ENCODE measurements around the gene ANGPTL2. TPM values are rescaled to one million over a fixed set of nuclear protein-coding genes. Genes with fewer than 3 reads are reported as not detected.

The ANGPTL2 gene
- polyA plus RNA-seq, 4 donors: 0.45 to 16.5 (median 4.3) TPM

DNA sequence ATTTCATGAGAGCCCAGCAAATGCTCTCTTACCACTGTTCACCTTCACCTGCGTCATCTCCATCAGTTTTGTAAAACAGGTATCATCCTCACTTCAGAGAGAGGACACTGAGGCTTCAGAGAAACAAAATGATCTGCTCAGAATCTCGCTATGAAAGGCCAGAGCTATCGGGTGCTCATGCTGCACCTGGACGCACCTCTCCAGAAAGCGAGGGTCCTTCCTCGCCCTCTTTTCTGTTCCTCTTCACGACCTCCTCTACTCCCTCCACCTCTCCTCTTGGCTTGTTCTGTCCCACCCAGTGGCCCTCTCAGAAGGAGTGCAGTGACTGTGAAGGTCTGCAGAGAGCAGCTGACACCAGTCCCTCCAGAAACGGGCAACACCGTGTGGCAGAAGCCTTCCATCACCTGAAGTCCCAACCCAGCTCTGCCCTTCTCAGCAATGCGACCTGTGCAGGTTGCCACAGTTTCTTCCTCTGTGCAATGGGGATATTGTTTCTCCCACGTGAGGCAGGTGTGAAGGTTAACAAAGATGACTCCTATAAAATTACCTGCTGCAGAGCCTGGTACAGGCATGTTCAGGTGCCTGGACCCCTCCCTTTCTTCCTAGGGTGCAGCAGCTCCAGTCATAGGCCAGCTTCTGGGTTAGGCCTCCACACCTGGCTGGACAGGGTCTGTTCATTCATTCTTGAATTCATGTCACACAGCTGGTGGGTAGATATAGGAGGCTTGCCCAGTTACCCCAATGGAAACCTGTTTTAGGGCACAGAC, 45.3 kb upstream of the ANGPTL2 start:
- peaks cover 0 to 48% (median 4%) of the 10 kb centered on the region in 3 donors for H3K36me3 ChIP-seq (ENCODE audit: control insufficient read depth in 3 of 3, insufficient read depth in 2 of 3, low read depth in 1 of 3, low read length in 3 of 3)
- peak overlapping the region in 1 of 3 donors; percentile 16 for H3K27ac ChIP-seq (ENCODE audit: low read depth in 1 of 3, low read length in 2 of 3)
- no peak overlapping the region for H3K4me3 ChIP-seq (ENCODE audit: low read depth in 1 of 3, low read length in 3 of 3)
- no peak for DNase-seq
- H3K9me3 ChIP-seq (ENCODE audit: control insufficient read depth in 2 of 2, insufficient read depth in 1 of 2, low read depth in 1 of 2, low read length in 1 of 2): no peaks in the 10 kb centered on the region
- H3K4me1 ChIP-seq (ENCODE audit: control insufficient read depth in 3 of 3, insufficient read depth in 2 of 3, low read depth in 1 of 3, low read length in 2 of 3): peaks cover 0 to 10% (median 0%) of the 10 kb centered on the region in 3 donors
- WGBS, 3 donors: 94 to 96% (median 95%) methylated on average over 11 of the region's 11 CpGs
- no peaks in the 10 kb centered on the region for H3K27me3 ChIP-seq (ENCODE audit: control insufficient read depth in 3 of 3, insufficient read depth in 3 of 3, low read length in 3 of 3)
- FAIRE-seq: no peak

- H3K36me3 ChIP-seq (ENCODE audit: control insufficient read depth in 3 of 3, insufficient read depth in 2 of 3, low read depth in 1 of 3, low read length in 3 of 3): peaks cover 0 to 40% (median 4%) of the 10 kb centered on the region in 3 donors
- H3K9me3 ChIP-seq (ENCODE audit: control insufficient read depth in 2 of 2, insufficient read depth in 1 of 2, low read depth in 1 of 2, low read length in 1 of 2): no peaks in the 10 kb centered on the region
- peaks cover 0 to 18% (median 3%) of the 10 kb centered on the region in 3 donors for H3K4me1 ChIP-seq (ENCODE audit: control insufficient read depth in 3 of 3, insufficient read depth in 2 of 3, low read depth in 1 of 3, low read length in 2 of 3)
- no peaks in the 10 kb centered on the region for H3K27me3 ChIP-seq (ENCODE audit: control insufficient read depth in 3 of 3, insufficient read depth in 3 of 3, low read length in 3 of 3)
- DNase-seq (peak in 1 of 2 donors; percentile 69), FAIRE-seq (no peak)
- 59 to 74% (median 70%) methylated on average over 12 of the region's 12 CpGs for WGBS, 3 donors
- no peak overlapping the region for H3K4me3 ChIP-seq (ENCODE audit: low read depth in 1 of 3, low read length in 3 of 3)
- H3K27ac ChIP-seq (ENCODE audit: low read depth in 1 of 3, low read length in 2 of 3): no peak overlapping the region
These were observed 44.5 kb upstream of the ANGPTL2 start for GRCh38 chr9:127166651-127167524.

GRCh38 chr9:127166111-127166510, 43.7 kb upstream of the ANGPTL2 start:
- FAIRE-seq (no peak), DNase-seq (no peak)
- WGBS, 3 donors: 83 to 96% (median 84%) methylated on average over 5 of the region's 5 CpGs
- no peaks in the 10 kb centered on the region for H3K27me3 ChIP-seq (ENCODE audit: control insufficient read depth in 3 of 3, insufficient read depth in 3 of 3, low read length in 3 of 3)
- peaks cover 0 to 20% (median 5%) of the 10 kb centered on the region in 3 donors for H3K4me1 ChIP-seq (ENCODE audit: control insufficient read depth in 3 of 3, insufficient read depth in 2 of 3, low read depth in 1 of 3, low read length in 2 of 3)
- H3K9me3 ChIP-seq (ENCODE audit: control insufficient read depth in 2 of 2, insufficient read depth in 1 of 2, low read depth in 1 of 2, low read length in 1 of 2): no peaks in the 10 kb centered on the region
- H3K4me3 ChIP-seq (ENCODE audit: low read depth in 1 of 3, low read length in 3 of 3): no peak overlapping the region
- H3K27ac ChIP-seq (ENCODE audit: low read depth in 1 of 3, low read length in 2 of 3): no peak overlapping the region
- H3K36me3 ChIP-seq (ENCODE audit: control insufficient read depth in 3 of 3, insufficient read depth in 2 of 3, low read depth in 1 of 3, low read length in 3 of 3): peaks cover 0 to 44% (median 4%) of the 10 kb centered on the region in 3 donors

- DNase-seq: no peak
- no peak for FAIRE-seq
- Histone ChIP-seq H3K27ac (ENCODE audit: low read depth in 1 of 3, low read length in 2 of 3) (no peak overlapping the region), H3K36me3 (ENCODE audit: control insufficient read depth in 3 of 3, insufficient read depth in 2 of 3, low read depth in 1 of 3, low read length in 3 of 3) (peaks cover 0 to 49% (median 4%) of the 10 kb centered on the region in 3 donors), H3K9me3 (ENCODE audit: control insufficient read depth in 2 of 2, insufficient read depth in 1 of 2, low read depth in 1 of 2, low read length in 1 of 2) (no peaks in the 10 kb centered on the region), H3K27me3 (ENCODE audit: control insufficient read depth in 3 of 3, insufficient read depth in 3 of 3, low read length in 3 of 3) (no peaks in the 10 kb centered on the region), H3K4me3 (ENCODE audit: low read depth in 1 of 3, low read length in 3 of 3) (no peak overlapping the region), H3K4me1 (ENCODE audit: control insufficient read depth in 3 of 3, insufficient read depth in 2 of 3, low read depth in 1 of 3, low read length in 2 of 3) (peaks cover 0 to 21% (median 5%) of the 10 kb centered on the region in 3 donors)
- WGBS, 3 donors: 89 to 98% (median 93%) methylated on average over 4 of the region's 4 CpGs
These were observed 42.7 kb upstream of the ANGPTL2 start for GRCh38 chr9:127165116-127165515.

GRCh38 chr9:127163409-127163808, 41.0 kb upstream of the ANGPTL2 start:
- peak overlapping the region in 1 of 3 donors; percentile 43 for H3K27ac ChIP-seq (ENCODE audit: low read depth in 1 of 3, low read length in 2 of 3)
- FAIRE-seq: no peak

GRCh38 chr9:127162864-127163365, 40.5 kb upstream of the ANGPTL2 start:
- no peaks in the 10 kb centered on the region for H3K27me3 ChIP-seq (ENCODE audit: control insufficient read depth in 3 of 3, insufficient read depth in 3 of 3, low read length in 3 of 3)
- H3K27ac ChIP-seq (ENCODE audit: low read depth in 1 of 3, low read length in 2 of 3): peak overlapping the region; percentile 28 to 87 (median 45)
- H3K9me3 ChIP-seq (ENCODE audit: control insufficient read depth in 2 of 2, insufficient read depth in 1 of 2, low read depth in 1 of 2, low read length in 1 of 2): no peaks in the 10 kb centered on the region
- peaks cover 0 to 37% (median 4%) of the 10 kb centered on the region in 3 donors for H3K36me3 ChIP-seq (ENCODE audit: control insufficient read depth in 3 of 3, insufficient read depth in 2 of 3, low read depth in 1 of 3, low read length in 3 of 3)
- H3K4me1 ChIP-seq (ENCODE audit: control insufficient read depth in 3 of 3, insufficient read depth in 2 of 3, low read depth in 1 of 3, low read length in 2 of 3): peaks cover 0 to 29% (median 5%) of the 10 kb centered on the region in 3 donors
- no peak for FAIRE-seq
- 82 to 87% (median 85%) methylated on average over 4 of the region's 4 CpGs for WGBS, 3 donors
- no peak overlapping the region for H3K4me3 ChIP-seq (ENCODE audit: low read depth in 1 of 3, low read length in 3 of 3)
- peak; percentile 54 to 87 for DNase-seq

More at GRCh38 chr9:127163409-127163808, 41.0 kb upstream of the ANGPTL2 start:
- DNase-seq: peak; percentile 9 to 17
- H3K4me3 ChIP-seq (ENCODE audit: low read depth in 1 of 3, low read length in 3 of 3): no peak overlapping the region
- H3K4me1 ChIP-seq (ENCODE audit: control insufficient read depth in 3 of 3, insufficient read depth in 2 of 3, low read depth in 1 of 3, low read length in 2 of 3): peaks cover 0 to 29% (median 5%) of the 10 kb centered on the region in 3 donors
- no peaks in the 10 kb centered on the region for H3K27me3 ChIP-seq (ENCODE audit: control insufficient read depth in 3 of 3, insufficient read depth in 3 of 3, low read length in 3 of 3)
- 63 to 79% (median 74%) methylated on average over 2 of the region's 2 CpGs for WGBS, 3 donors
- H3K9me3 ChIP-seq (ENCODE audit: control insufficient read depth in 2 of 2, insufficient read depth in 1 of 2, low read depth in 1 of 2, low read length in 1 of 2): no peaks in the 10 kb centered on the region
- H3K36me3 ChIP-seq (ENCODE audit: control insufficient read depth in 3 of 3, insufficient read depth in 2 of 3, low read depth in 1 of 3, low read length in 3 of 3): peaks cover 0 to 42% (median 4%) of the 10 kb centered on the region in 3 donors

DNA sequence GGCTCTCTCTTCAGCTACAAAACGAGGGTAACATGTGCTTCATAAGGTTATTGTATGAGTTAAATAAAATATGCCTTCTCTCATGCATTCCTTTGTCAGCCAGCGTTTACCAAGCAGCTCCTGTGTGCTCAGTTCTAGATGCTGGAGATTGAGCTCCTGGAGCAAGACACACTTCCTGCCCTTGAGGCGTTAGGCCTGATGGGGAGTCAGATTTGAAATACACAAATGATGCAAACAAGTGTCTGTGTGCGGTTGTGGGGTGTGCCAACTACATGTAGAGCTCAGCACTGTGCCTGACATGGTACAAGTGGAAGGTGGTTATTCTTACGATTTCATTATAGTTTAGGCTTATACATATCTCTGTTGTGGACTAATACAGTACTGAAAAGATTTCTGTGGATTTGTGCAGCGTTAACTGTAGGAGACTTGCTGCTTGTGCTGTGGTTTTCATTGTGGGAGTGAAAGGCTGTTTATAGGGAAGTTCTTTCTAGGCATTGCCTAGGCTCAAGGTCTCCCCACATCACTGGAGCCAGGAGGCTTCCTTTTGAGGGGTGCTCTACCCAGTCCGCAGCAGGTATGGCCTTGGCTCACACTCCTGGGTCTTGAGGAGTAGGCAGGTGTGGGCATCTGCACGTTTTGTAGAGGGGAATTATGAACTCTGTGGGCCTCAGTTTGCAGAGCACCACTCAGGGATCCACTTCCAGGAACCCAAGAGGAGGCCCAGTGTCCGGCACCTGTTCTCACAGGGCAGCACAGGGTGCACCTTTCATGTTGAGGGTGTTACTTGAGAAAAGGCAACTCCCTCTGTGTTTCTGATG, 39.8 kb upstream of the ANGPTL2 start:
- Histone ChIP-seq H3K27ac (ENCODE audit: low read depth in 1 of 3, low read length in 2 of 3) (peak overlapping the region; percentile 28 to 87 (median 45)), H3K4me3 (ENCODE audit: low read depth in 1 of 3, low read length in 3 of 3) (no peak overlapping the region), H3K36me3 (ENCODE audit: control insufficient read depth in 3 of 3, insufficient read depth in 2 of 3, low read depth in 1 of 3, low read length in 3 of 3) (peaks cover 0 to 30% (median under 1%) of the 10 kb centered on the region in 3 donors), H3K9me3 (ENCODE audit: control insufficient read depth in 2 of 2, insufficient read depth in 1 of 2, low read depth in 1 of 2, low read length in 1 of 2) (no peaks in the 10 kb centered on the region), H3K27me3 (ENCODE audit: control insufficient read depth in 3 of 3, insufficient read depth in 3 of 3, low read length in 3 of 3) (no peaks in the 10 kb centered on the region), H3K4me1 (ENCODE audit: control insufficient read depth in 3 of 3, insufficient read depth in 2 of 3, low read depth in 1 of 3, low read length in 2 of 3) (peaks cover 0 to 29% (median 5%) of the 10 kb centered on the region in 3 donors)
- FAIRE-seq (no peak), DNase-seq (no peak)
- WGBS, 3 donors: 64 to 67% (median 65%) methylated on average over 9 of the region's 9 CpGs

Measured in small intestine (tissue), 7 donors.